HCT116 (cell line): ENCODE data around the gene HPCAL1. TPM values are rescaled to one million over a fixed set of nuclear protein-coding genes. Genes with fewer than 3 reads are reported as not detected.

ENCODE experiments used
- ATAC-seq: fragments of 200-7000 bp; cut with Tn5 transposase; 2 replicates; pipeline ENCODE4 v1.9.1; 2020; ENCODE audit warnings: mild to moderate bottlenecking, moderate library complexity
- BruUV-seq: library from RNA; stranded (reverse); fragments of 400-500 nt; replicated peaks from 2 replicates; lab custom pipeline; 2021; lab: Mats Ljungman, UMichigan
- CTCF ChIA-PET: fragments of 300-600 bp; sonication (Branson Sonifier 250); formaldehyde crosslinking; loops from one replicate; lab custom pipeline; 2021; ENCODE audit warnings: antibody characterized with exemption; lab: Charles Lee
- POLR2A ChIA-PET: fragments of 300-600, 350-600 bp; sonication (Branson Sonifier 250); formaldehyde crosslinking; loops from one replicate; lab custom pipeline; 2021; ENCODE audit warnings: antibody characterized with exemption; lab: Charles Lee
- RAD21 ChIA-PET, 2 experiments: fragments of 300-600 bp; sonication (Branson Sonifier 250); formaldehyde crosslinking; loops; one replicate each; lab custom pipeline; 2023; ENCODE audit warnings: low total read pairs in 2 of 2; ENCODE audit not compliant: uncharacterized antibody in 2 of 2, unreplicated experiment in 2 of 2, low non-redundant PET in 1 of 2; lab: Charles Lee
- DNase-seq: peaks from one replicate; pipeline ENCODE4 v3.0.0-alpha.2; 2010; ENCODE audit warnings: low read depth, low spot score
- H2AFZ ChIP-seq: fragments of 200-600 bp; shearing (Covaris generic), sonication (generic); 2 replicates; pipeline ENCODE4 v1.6.1; 2017; ENCODE audit warnings: low read depth, mixed run types, mixed read lengths, antibody characterized with exemption, low read length; ENCODE audit not compliant: poor library complexity, severe bottlenecking
- H3K27ac ChIP-seq: 2 replicates; pipeline ENCODE4 v1.5.1; 2012; ENCODE audit warnings: low read depth, low read length
- H3K27me3 ChIP-seq: fragments of 200-600 bp; sonication (generic); 2 replicates; pipeline ENCODE4 v1.6.1; 2016; ENCODE audit warnings: mixed run types, low read length, mixed read lengths; ENCODE audit not compliant: insufficient read depth
- H3K36me3 ChIP-seq, 2 experiments: fragments of 200-500 bp in 1 of 2; fragments of 200-600 bp in 1 of 2; sonication (Bioruptor generic) in 1 of 2; sonication (generic) in 1 of 2; 2 replicates each; pipeline versions ENCODE4 v1.5.1 to v1.6.1; 2014 to 2016; ENCODE audit warnings: low read length in 2 of 2, inconsistent platforms in 1 of 2, mixed read lengths in 1 of 2, mixed run types in 1 of 2; ENCODE audit not compliant: insufficient read depth in 2 of 2, control insufficient read depth in 1 of 2
- H3K4me1 ChIP-seq, 2 experiments: fragments of 200-600 bp in 1 of 2; sonication (generic) in 1 of 2; 2 replicates each; pipeline versions ENCODE4 v1.5.1 to v1.6.1; 2012 to 2017; ENCODE audit warnings: low read length in 2 of 2, inconsistent platforms in 1 of 2, mild to moderate bottlenecking in 1 of 2, mixed read lengths in 1 of 2, mixed run types in 1 of 2, moderate library complexity in 1 of 2; ENCODE audit not compliant: insufficient read depth in 2 of 2, control insufficient read depth in 1 of 2
- H3K4me2 ChIP-seq: fragments of 200-600 bp; sonication (generic); 2 replicates; pipeline ENCODE4 v1.6.1; 2017; ENCODE audit warnings: mixed run types, low read length, mixed read lengths
- H3K4me3 ChIP-seq, 2 experiments: fragments of 200-600 bp in 1 of 2; sonication (generic) in 1 of 2; replicated peaks in 1 of 2; 2 replicates each; pipeline ENCODE4 v1.5.1; 2011 to 2016; ENCODE audit warnings: low read length in 2 of 2, control low read depth in 1 of 2, low read depth in 1 of 2, mild to moderate bottlenecking in 1 of 2, mixed read lengths in 1 of 2, mixed run types in 1 of 2
- H3K79me2 ChIP-seq: fragments of 200-600 bp; sonication (generic); 2 replicates; pipeline ENCODE4 v1.6.1; 2017; ENCODE audit warnings: mild to moderate bottlenecking, mixed run types, low read length, moderate library complexity, mixed read lengths; ENCODE audit not compliant: insufficient read depth
- H3K9ac ChIP-seq: fragments of 200-600 bp; sonication (generic); 2 replicates; pipeline ENCODE4 v1.6.1; 2016; ENCODE audit warnings: low read length, mixed read lengths
- H3K9me2 ChIP-seq: fragments of 200-600 bp; sonication (generic), shearing (Covaris generic); 2 replicates; pipeline ENCODE4 v1.6.1; 2017; ENCODE audit warnings: mixed run types, mild to moderate bottlenecking, moderate library complexity; ENCODE audit not compliant: insufficient read depth
- H3K9me3 ChIP-seq, 2 experiments: fragments of 200-500 bp in 1 of 2; fragments of 200-600 bp in 1 of 2; sonication (Bioruptor generic) in 1 of 2; sonication (generic) in 1 of 2; 2 replicates each; pipeline ENCODE4 v1.6.1; 2014 to 2017; ENCODE audit warnings: low read length in 2 of 2, mixed read lengths in 2 of 2, inconsistent platforms in 1 of 2, low read depth in 1 of 2, mild to moderate bottlenecking in 1 of 2, mixed run types in 1 of 2, moderate library complexity in 1 of 2; ENCODE audit not compliant: control insufficient read depth in 1 of 2, insufficient read depth in 1 of 2
- H4K20me1 ChIP-seq: fragments of 200-600 bp; sonication (generic), shearing (Covaris generic); 2 replicates; pipeline ENCODE4 v1.6.1; 2017; ENCODE audit warnings: mixed run types, mild to moderate bottlenecking, moderate library complexity; ENCODE audit not compliant: insufficient read depth
- ATF3 ChIP-seq: IDR thresholded peaks from 2 replicates; pipeline ENCODE4 v1.6.1; 2012
- CBX3 ChIP-seq: IDR thresholded peaks from 2 replicates; pipeline ENCODE4 v1.6.1; 2012; ENCODE audit warnings: low read depth
- CTCF ChIP-seq, 3 experiments: fragments of 200-600 bp in 1 of 3; sonication (generic) in 1 of 3; IDR thresholded peaks in 2 of 3; conservative IDR thresholded peaks in 1 of 3; 2 replicates each; pipeline ENCODE4 v1.5.1; 2012 to 2017; ENCODE audit warnings: low read depth in 2 of 3, low read length in 2 of 3, antibody characterized with exemption in 1 of 3, borderline replicate concordance in 1 of 3, control low read depth in 1 of 3, mild to moderate bottlenecking in 1 of 3, mixed read lengths in 1 of 3, mixed run types in 1 of 3, moderate library complexity in 1 of 3; ENCODE audit not compliant: insufficient read depth in 1 of 3
- EGR1 ChIP-seq: IDR thresholded peaks from 2 replicates; pipeline ENCODE4 v1.6.1; 2012; ENCODE audit warnings: low read depth
- ELF1 ChIP-seq: IDR thresholded peaks from 2 replicates; pipeline ENCODE4 v1.6.1; 2012; ENCODE audit warnings: low read depth, borderline replicate concordance
- FOSL1 ChIP-seq: IDR thresholded peaks from 2 replicates; pipeline ENCODE4 v1.6.1; 2012; ENCODE audit warnings: low read depth
- MAX ChIP-seq: IDR thresholded peaks from 2 replicates; pipeline ENCODE4 v1.6.1; 2012
- POLR2A ChIP-seq: IDR thresholded peaks from 2 replicates; pipeline ENCODE4 v1.7.0; 2011; ENCODE audit warnings: borderline replicate concordance; ENCODE audit not compliant: insufficient read depth, insufficient read length; ENCODE audit errors: extremely low read depth
- POLR2AphosphoS5 ChIP-seq: IDR thresholded peaks from 2 replicates; pipeline ENCODE4 v1.6.1; 2011; ENCODE audit warnings: mild to moderate bottlenecking, low read depth, low read length, moderate library complexity
- RAD21 ChIP-seq: IDR thresholded peaks from 2 replicates; pipeline ENCODE4 v1.6.1; 2012; ENCODE audit warnings: low read depth, mild to moderate bottlenecking
- SIN3A ChIP-seq: IDR thresholded peaks from 2 replicates; pipeline ENCODE4 v1.6.1; 2012; ENCODE audit warnings: low read depth
- ZBTB33 ChIP-seq: IDR thresholded peaks from 2 replicates; pipeline ENCODE4 v1.6.1; 2011; ENCODE audit warnings: mild to moderate bottlenecking, low read length, moderate library complexity; ENCODE audit not compliant: insufficient replicate concordance; ENCODE audit errors: extremely low read depth
- intact Hi-C: fragments of 100-400 bp; cut with micrococcal nuclease; formaldehyde crosslinking; loops from 2 replicates; pipeline ENCODE4 v1.10.0; 2022
- total RNA-seq: library from RNA; stranded (reverse); gene quantifications from one replicate; pipeline ENCODE4 v1.2.1, GENCODE V29; 2021; ENCODE audit not compliant: unreplicated experiment

The HPCAL1 gene
- total RNA-seq, 1 experiment from 2014 or later: 111 TPM

GRCh38 chr2:10366601-10367270 lies 64.0 kb downstream of the HPCAL1 start:
- DNase-seq: no peak
- no peak overlapping the region for H3K27ac ChIP-seq
- H3K27me3 ChIP-seq: no peaks in the 10 kb centered on the region
- peaks cover 0 to 7% of the 10 kb centered on the region in 2 experiments; a peak in 1 of 4 replicates for H3K4me1 ChIP-seq
- H3K9ac ChIP-seq: no peak overlapping the region
- CTCF ChIA-PET: interaction anchor here (1.2 kb wide), 1 partner anchor 42 kb away, joined by 3 read pairs; no protein-coding TSS in a partner anchor
- H2AFZ ChIP-seq: no peak overlapping the region
- BruUV-seq: no TSS peak
- no peaks in the 10 kb centered on the region for H3K36me3 ChIP-seq
- TF ChIP-seq CBX3: no peak
- no peak overlapping the region for H3K4me3 ChIP-seq
- no peaks in the 10 kb centered on the region for H3K9me3 ChIP-seq
- RAD21 ChIA-PET: no interaction called here
- POLR2A ChIA-PET: no interaction called here
- no peak for ATAC-seq
- no peaks in the 10 kb centered on the region for H4K20me1 ChIP-seq
- H3K4me2 ChIP-seq: no peak overlapping the region
- no peaks in the 10 kb centered on the region for H3K9me2 ChIP-seq
- H3K79me2 ChIP-seq: peaks cover 75% of the 10 kb centered on the region
- intact Hi-C loops: no loop called here

- no peaks in the 10 kb centered on the region for H3K27me3 ChIP-seq
- ChIA-PET POLR2A (no interaction called here), RAD21 (no interaction called here), CTCF (no interaction called here)
- H3K9me2 ChIP-seq: no peaks in the 10 kb centered on the region
- no peak overlapping the region for H2AFZ ChIP-seq
- no peak overlapping the region for H3K27ac ChIP-seq
- H3K4me3 ChIP-seq: no peak overlapping the region
- H3K4me1 ChIP-seq: peaks cover 0 to 1% of the 10 kb centered on the region in 2 experiments; a peak in 1 of 4 replicates
- H3K4me2 ChIP-seq: no peak overlapping the region
- peaks cover 72% of the 10 kb centered on the region for H3K79me2 ChIP-seq
- H4K20me1 ChIP-seq: no peaks in the 10 kb centered on the region
- no peaks in the 10 kb centered on the region for H3K36me3 ChIP-seq
- DNase-seq (no peak), ATAC-seq (no peak)
- H3K9me3 ChIP-seq: no peaks in the 10 kb centered on the region
- no TSS peak for BruUV-seq
- intact Hi-C loops: no loop called here
- no peak overlapping the region for H3K9ac ChIP-seq
- TF ChIP-seq RAD21 (no peak), ELF1 (no peak), EGR1 (no peak), FOSL1 (no peak), SIN3A (no peak), CTCF (IDR thresholded peaks at IDR 0.05 in 2 of 3, conservative IDR thresholded peaks at IDR 0.05 in 1 of 3; ENCODE audit: borderline replicate concordance in 1 of 3, insufficient read depth in 1 of 3, low read depth in 2 of 3, low read length in 2 of 3) (no peak), ATF3 (no peak), CBX3 (no peak), POLR2AphosphoS5 (no peak), MAX (no peak), ZBTB33 (no peak), POLR2A (no peak)
These were observed 65.1 kb downstream of the HPCAL1 start for GRCh38 chr2:10367472-10368439.
